Measurements from ENCODE around the gene PIMREG.
A peak's percentile ranks its signal among the peaks of the same experiment; 100 is the strongest.

GRCh38 chr17:6430769-6431168 is 13.5 kb upstream of the PIMREG start:
- no peak for TF ChIP-seq EZH2 (IDR thresholded peaks at IDR 0.05; ENCODE audit: low read depth)
- TF ChIP-seq, protein P1, sequence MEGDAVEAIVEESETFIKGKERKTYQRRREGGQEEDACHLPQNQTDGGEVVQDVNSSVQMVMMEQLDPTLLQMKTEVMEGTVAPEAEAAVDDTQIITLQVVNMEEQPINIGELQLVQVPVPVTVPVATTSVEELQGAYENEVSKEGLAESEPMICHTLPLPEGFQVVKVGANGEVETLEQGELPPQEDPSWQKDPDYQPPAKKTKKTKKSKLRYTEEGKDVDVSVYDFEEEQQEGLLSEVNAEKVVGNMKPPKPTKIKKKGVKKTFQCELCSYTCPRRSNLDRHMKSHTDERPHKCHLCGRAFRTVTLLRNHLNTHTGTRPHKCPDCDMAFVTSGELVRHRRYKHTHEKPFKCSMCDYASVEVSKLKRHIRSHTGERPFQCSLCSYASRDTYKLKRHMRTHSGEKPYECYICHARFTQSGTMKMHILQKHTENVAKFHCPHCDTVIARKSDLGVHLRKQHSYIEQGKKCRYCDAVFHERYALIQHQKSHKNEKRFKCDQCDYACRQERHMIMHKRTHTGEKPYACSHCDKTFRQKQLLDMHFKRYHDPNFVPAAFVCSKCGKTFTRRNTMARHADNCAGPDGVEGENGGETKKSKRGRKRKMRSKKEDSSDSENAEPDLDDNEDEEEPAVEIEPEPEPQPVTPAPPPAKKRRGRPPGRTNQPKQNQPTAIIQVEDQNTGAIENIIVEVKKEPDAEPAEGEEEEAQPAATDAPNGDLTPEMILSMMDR (conservative IDR thresholded peaks at IDR 0.05), result peak; percentile 40; the same call in 1 of the 2 replicates
